Renal cortical epithelial cell (primary cell): Measurements from ENCODE around the gene UGT1A7. TPM values are rescaled to one million over a fixed set of nuclear protein-coding genes. Genes with fewer than 3 reads are reported as not detected.

Experiments used
- DNase-seq: peaks from one replicate; pipeline ENCODE4 v3.0.0-alpha.2; 2011; ENCODE audit warnings: low read depth
- total RNA-seq: library from RNA; depleted of rRNA; stranded (reverse); fragments of >200 nt; gene quantifications from 2 replicates; pipeline ENCODE4 v1.2.3, GENCODE V29; 2014

Gene UGT1A7
- total RNA-seq, 1 donor from 2014 or later: 2.8 TPM

DNA sequence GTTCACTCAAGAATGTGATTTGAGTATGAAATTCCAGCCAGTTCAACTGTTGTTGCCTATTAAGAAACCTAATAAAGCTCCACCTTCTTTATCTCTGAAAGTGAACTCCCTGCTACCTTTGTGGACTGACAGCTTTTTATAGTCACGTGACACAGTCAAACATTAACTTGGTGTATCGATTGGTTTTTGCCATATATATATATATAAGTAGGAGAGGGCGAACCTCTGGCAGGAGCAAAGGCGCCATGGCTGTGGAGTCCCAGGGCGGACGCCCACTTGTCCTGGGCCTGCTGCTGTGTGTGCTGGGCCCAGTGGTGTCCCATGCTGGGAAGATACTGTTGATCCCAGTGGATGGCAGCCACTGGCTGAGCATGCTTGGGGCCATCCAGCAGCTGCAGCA is 78.3 kb downstream of the UGT1A7 start, which contains the start of gene UGT1A1:
Gene UGT1A1 (plus strand): TSS at position 228 of the 400 bp plus-strand sequence. CDS start 18 bp downstream, at position 246.
- no peak for DNase-seq

- peak; percentile 23 for DNase-seq
Observed at GRCh38 chr2:233761040-233761769, 79.5 kb downstream of the UGT1A7 start.

GRCh38 chr2:233764264-233764663 is 82.6 kb downstream of the UGT1A7 start:
- peak; percentile 67 for DNase-seq

DNA sequence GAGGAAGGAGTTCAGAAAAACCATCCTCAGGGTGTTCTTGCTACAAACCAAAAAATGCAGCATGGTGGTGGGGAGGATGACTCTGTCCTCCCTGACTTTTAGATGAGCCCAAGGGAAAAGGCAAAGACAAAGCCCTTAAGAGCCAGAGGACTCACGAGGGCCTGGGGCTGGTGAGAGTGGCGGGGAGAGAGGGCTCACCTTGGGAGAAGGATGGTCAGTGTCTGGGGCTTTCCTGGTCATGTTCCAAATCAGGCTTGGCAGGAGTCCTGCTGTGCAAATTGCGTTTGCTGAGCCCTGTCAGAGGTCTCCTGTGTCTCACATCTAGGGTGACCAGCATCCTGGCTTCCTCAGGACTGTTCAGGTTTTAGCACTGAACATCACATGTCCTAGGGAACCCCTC is 83.1 kb downstream of the UGT1A7 start:
- no peak for DNase-seq

DNA sequence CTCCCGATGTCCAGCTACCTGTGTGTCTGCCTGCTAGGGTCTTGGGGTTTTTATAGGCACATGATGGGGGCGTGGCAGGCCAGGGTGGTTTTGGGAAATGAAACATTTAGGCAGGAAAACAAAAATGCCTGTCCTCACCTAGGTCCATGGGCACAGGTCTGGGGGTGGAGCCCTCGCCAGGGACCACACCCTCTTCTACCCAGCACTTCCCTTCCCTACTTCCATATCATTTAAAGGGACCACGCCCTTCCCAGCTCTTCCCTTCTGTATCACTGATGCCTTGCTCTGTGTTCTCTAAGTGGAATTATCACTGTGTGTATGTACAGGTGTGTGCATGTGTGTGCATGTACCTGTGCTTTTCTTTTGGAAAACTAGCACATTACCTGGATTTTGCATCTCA is 84.7 kb downstream of the UGT1A7 start:
- no peak for DNase-seq

DNA sequence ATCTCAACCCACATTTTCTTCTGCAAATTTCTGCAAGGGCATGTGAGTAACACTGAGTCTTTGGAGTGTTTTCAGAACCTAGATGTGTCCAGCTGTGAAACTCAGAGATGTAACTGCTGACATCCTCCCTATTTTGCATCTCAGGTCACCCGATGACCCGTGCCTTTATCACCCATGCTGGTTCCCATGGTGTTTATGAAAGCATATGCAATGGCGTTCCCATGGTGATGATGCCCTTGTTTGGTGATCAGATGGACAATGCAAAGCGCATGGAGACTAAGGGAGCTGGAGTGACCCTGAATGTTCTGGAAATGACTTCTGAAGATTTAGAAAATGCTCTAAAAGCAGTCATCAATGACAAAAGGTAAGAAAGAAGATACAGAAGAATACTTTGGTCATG is 86.4 kb downstream of the UGT1A7 start:
- no peak for DNase-seq

- no peak for DNase-seq
Observed at GRCh38 chr2:233769260-233769659, 87.6 kb downstream of the UGT1A7 start.

GRCh38 chr2:233772153-233772552 is 90.5 kb downstream of the UGT1A7 start:
- DNase-seq: no peak

DNA sequence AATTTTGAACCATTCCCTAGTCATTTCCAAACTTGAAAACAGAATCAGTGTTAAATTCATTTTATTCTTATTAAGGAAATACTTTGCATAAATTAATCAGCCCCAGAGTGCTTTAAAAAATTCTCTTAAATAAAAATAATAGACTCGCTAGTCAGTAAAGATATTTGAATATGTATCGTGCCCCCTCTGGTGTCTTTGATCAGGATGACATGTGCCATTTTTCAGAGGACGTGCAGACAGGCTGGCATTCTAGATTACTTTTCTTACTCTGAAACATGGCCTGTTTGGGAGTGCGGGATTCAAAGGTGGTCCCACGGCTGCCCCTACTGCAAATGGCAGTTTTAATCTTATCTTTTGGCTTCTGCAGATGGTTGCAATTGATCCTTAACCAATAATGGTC is 90.9 kb downstream of the UGT1A7 start:
- DNase-seq: no peak

- no peak for DNase-seq
Observed at GRCh38 chr2:233773854-233774253, 92.2 kb downstream of the UGT1A7 start.

DNA sequence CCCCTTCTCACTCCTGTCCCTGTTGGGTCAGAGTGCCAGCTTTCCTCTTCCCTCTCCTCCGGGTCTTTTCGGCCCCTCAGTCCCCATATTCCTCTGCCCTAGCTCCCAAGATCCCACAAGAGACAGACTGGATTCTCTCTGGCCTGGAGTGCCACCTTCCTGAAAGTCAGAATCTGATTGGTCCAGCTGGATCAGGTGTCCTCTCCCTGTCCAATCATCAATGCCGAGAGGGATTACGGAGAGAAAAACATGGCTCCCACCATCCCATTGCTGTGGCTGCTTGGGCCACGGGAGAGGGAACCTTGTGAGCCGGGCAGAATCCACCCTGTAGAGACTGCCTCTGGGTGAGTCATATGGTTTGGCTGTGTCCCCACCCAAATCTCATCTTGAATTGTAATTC is 93.7 kb downstream of the UGT1A7 start:
- no peak for DNase-seq

GRCh38 chr2:233778030-233778429 is 96.3 kb downstream of the UGT1A7 start, which contains the start of gene MROH2A:
Gene MROH2A (plus strand): TSS chr2:233778330. CDS start chr2:233779359, 1,029 bp downstream.
- no peak for DNase-seq

GRCh38 chr2:233779722-233780121 is 98.0 kb downstream of the UGT1A7 start:
- DNase-seq: no peak

DNA sequence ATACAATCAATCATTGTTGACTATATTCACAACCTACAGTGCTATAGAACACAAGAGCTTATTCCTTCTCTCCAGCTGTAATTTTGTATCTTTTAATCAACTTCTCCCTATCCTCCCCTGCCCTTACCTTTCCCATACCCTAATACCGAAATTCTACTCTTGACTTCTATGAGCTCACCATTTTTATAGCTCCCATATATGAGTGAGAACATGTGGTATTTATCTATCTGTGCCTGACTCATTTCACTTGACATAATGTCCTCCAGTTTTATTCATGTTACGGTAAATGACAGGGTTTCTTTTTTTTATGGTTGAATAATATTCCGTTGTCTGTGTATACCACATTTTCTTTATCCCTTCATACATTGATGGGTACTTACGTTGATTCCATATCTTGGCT is 99.1 kb downstream of the UGT1A7 start:
- DNase-seq: no peak

- DNase-seq: no peak
Observed at GRCh38 chr2:233789554-233789953, 107.9 kb downstream of the UGT1A7 start.

DNA sequence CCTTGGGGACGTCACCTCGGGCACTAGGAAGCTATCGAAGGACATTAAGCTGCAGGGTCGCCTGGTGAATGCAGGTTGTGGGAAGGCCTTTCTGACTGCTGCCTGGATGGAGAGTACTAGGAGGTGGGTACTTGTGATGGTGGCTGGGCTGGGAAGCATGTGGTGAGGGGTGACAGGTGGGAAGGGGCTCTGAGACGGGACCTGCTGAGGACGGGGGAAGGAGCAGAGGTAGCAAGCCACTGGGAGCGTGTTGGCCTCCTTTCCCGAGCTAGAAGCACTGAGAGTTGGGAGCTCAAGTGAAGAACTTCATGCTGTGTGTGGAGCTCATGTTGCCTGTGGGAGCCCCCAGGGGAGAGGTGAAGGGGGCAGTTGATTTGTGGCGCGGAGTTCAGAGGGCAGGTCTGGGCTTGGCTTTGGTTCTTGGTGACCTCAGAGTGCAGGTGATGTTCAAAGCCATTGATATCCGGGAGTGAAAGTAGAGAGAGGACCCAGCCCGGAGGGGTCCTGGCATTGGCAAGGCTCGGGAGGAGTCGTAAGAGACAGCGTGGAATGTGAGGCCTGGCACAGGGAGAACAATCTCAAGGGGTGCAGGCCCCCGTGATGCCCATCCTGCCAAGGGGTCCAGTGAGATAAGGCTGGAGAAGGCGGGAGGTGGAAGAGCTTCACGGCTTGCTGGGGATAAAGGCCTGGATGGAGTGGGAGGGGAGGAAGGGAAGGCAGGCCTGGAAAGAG is 109.6 kb downstream of the UGT1A7 start:
- no peak for DNase-seq

GRCh38 chr2:233791883-233792329 is 110.2 kb downstream of the UGT1A7 start:
- DNase-seq: no peak

GRCh38 chr2:233792720-233793119 is 111.0 kb downstream of the UGT1A7 start:
- DNase-seq: no peak

DNA sequence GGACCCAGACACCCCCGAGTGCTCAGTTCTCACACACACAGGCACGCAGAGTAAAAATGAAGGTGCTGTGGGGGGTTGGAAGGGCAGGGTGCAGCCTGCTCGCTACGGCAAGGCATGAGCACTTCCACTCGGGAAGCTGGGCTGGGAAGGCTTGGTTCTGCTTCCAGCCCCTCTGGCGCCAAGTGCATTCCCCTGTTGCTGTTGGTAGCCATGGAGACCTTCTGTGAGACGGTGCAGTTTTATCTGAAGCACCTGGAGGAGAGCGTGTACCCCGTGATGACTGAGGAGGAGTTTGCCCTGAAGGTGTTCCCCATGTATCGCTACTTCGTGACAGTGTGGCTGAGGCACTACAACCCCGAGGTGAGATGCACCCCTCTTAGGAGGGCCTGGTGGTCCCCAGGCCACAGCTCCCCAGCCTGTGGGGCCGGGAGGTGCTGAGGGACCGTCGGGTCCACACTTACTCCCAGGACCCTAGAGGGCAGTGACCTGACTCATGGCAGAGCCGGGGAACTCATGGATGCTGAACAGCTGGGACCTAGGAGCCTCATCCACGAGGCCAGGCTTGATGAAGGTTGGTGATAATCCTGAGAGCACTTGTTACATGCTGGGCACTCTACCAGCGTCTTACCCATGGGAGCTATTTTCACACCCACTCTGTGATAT is 111.9 kb downstream of the UGT1A7 start:
- DNase-seq: no peak

GRCh38 chr2:233794128-233794658 is 112.5 kb downstream of the UGT1A7 start:
- no peak for DNase-seq

DNA sequence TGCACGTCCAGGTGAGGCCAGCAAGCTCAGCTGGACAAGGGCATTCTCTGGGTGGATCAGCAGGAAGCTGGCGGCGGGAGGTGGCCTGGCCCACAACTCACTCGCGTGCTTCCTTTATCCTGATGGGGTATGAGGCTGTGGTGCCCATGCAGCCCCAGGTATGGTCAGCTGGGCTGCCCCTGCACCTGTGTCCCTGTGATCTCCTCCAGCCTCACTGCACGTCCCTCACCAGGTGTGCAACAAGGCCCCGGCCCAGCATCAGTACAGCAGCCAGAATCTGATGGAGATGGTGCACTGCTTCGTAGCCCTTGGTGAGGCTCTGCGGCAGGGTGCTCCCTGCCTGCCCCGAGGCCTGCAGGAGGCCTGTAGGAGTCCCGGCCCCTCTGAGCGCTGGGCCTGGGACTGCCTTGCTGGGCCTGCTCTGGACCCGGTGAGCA is 114.1 kb downstream of the UGT1A7 start:
- no peak for DNase-seq

DNA sequence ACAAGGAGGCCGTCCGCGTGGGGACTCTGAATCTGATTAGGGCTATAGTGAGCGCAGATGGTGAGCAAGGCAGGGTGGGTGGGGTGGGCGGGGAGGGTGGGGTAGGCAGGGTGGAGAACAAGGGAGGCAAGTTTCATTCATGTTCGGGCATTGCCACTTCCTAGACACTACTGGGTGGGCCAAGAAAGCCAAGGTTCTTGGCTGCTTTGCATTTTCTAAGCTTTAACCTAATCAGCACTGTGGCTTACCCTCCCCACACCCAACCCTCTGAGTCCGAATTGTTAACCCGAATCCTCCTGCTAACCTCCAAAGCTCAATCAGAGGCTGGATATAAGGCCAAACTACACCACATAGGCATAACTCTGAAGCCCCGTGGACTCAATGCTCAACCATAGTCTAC is 114.6 kb downstream of the UGT1A7 start:
- DNase-seq: no peak
